RPMI8226 (cell line): ENCODE data around the gene NCKAP5.

Experiments used
- DNase-seq: peaks from one replicate; pipeline ENCODE4 v3.0.0-alpha.2; 2015

Gene NCKAP5

GRCh38 chr2:132975193-132976105 lies 592.8 kb downstream of the NCKAP5 start:
- DNase-seq = no peak

GRCh38 chr2:132974467-132975095 lies 593.7 kb downstream of the NCKAP5 start:
- no peak for DNase-seq

GRCh38 chr2:132971310-132972061 lies 596.8 kb downstream of the NCKAP5 start:
- DNase-seq = no peak

- no peak for DNase-seq
These were observed 598.8 kb downstream of the NCKAP5 start for GRCh38 chr2:132969371-132969985.

GRCh38 chr2:132965460-132965859 lies 602.8 kb downstream of the NCKAP5 start:
- DNase-seq = no peak

- no peak for DNase-seq
These were observed 605.1 kb downstream of the NCKAP5 start for GRCh38 chr2:132963161-132963560.

GRCh38 chr2:132958887-132959286 lies 609.4 kb downstream of the NCKAP5 start:
- no peak for DNase-seq

GRCh38 chr2:132955871-132956615 lies 612.2 kb downstream of the NCKAP5 start:
- no peak for DNase-seq

GRCh38 chr2:132953771-132954170 lies 614.5 kb downstream of the NCKAP5 start:
- no peak for DNase-seq

- no peak for DNase-seq
These were observed 617.1 kb downstream of the NCKAP5 start for GRCh38 chr2:132951008-132951714.

- no peak for DNase-seq
These were observed 619.2 kb downstream of the NCKAP5 start for GRCh38 chr2:132949108-132949507.

- DNase-seq = no peak
These were observed 620.1 kb downstream of the NCKAP5 start for GRCh38 chr2:132948211-132948610.

GRCh38 chr2:132943829-132944228 lies 624.4 kb downstream of the NCKAP5 start:
- DNase-seq = no peak

GRCh38 chr2:132941296-132942020 lies 626.8 kb downstream of the NCKAP5 start:
- DNase-seq = no peak

- no peak for DNase-seq
These were observed 630.6 kb downstream of the NCKAP5 start for GRCh38 chr2:132937629-132938028.

GRCh38 chr2:132936791-132937190 lies 631.5 kb downstream of the NCKAP5 start:
- DNase-seq = no peak

- no peak for DNase-seq
These were observed 632.0 kb downstream of the NCKAP5 start for GRCh38 chr2:132936261-132936660.

GRCh38 chr2:132929786-132930185 lies 638.5 kb downstream of the NCKAP5 start:
- no peak for DNase-seq

GRCh38 chr2:132923787-132924186 lies 644.5 kb downstream of the NCKAP5 start:
- DNase-seq = no peak

GRCh38 chr2:132915812-132916549 lies 652.3 kb downstream of the NCKAP5 start:
- no peak for DNase-seq
